ENCODE measurements around the gene CRACDL. TPM values are rescaled to one million over a fixed set of nuclear protein-coding genes. Genes with fewer than 3 reads are reported as not detected.

Gene CRACDL
- total and polyA plus RNA-seq, 2 donors (not counting 3 experiments of a cell fraction or from before 2014, with no cell fraction given) = 0.92 to 6.3 TPM

DNA sequence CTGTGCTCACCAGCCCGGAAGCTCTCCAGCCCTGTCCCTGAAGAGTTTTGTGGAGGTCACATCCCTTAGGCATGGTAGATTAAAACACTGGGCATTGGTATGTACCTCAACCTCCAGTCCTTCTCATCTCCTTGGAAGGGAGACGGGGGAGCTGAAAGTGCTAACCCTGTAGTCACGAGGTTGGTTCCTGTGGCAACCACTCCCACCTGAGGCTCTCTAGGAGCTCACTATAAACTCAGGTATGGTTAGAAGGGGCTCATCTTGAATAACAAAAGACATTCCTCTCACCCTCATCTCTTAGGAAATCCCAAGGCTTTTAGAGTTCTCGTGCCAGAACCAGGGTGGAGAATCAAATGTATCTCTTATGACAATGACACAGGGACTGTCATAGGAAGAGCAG, 162.1 kb downstream of the CRACDL start:
- Histone ChIP-seq H3K4me2 (ENCODE audit: insufficient read depth, low read length) (no peak overlapping the region), H3K9me3 (replicated peaks; ENCODE audit: control insufficient read depth, insufficient read depth, low read length) (no peaks in the 10 kb centered on the region), H3K4me3 (replicated peaks in 1 of 3; ENCODE audit: insufficient read depth in 1 of 3, low read depth in 1 of 3, low read length in 3 of 3) (no peak overlapping the region), H3K27me3 (ENCODE audit: control insufficient read depth in 2 of 2, insufficient read depth in 2 of 2, low read length in 2 of 2) (no peaks in the 10 kb centered on the region), H3K9me1 (replicated peaks; ENCODE audit: control insufficient read depth, extremely low read depth, insufficient read depth, low read length) (no peaks in the 10 kb centered on the region), H3K27ac (ENCODE audit: insufficient read depth, low read depth, low read length) (no peak overlapping the region), H3K36me3 (ENCODE audit: control insufficient read depth in 2 of 2, extremely low read depth in 1 of 2, insufficient read depth in 2 of 2, low read length in 2 of 2) (no peaks in the 10 kb centered on the region), H4K20me1 (replicated peaks; ENCODE audit: control insufficient read depth, extremely low read depth, insufficient read depth, low read length) (no peaks in the 10 kb centered on the region), H3K9ac (replicated peaks; ENCODE audit: extremely low read depth, insufficient read depth, low read length) (no peak overlapping the region), H2AFZ (ENCODE audit: low read depth, low read length) (no peak overlapping the region), H3K79me2 (ENCODE audit: control insufficient read depth, insufficient read depth, low read length) (no peaks in the 10 kb centered on the region), H3K4me1 (ENCODE audit: control insufficient read depth, extremely low read depth, insufficient read depth, low read length) (peaks cover 9% of the 10 kb centered on the region)
- dilution Hi-C loops (cut with MboI; ENCODE audit: extremely low pct_ligation_motif_present, low sequenced_read_pairs) = no loop called here
- POLR2A ChIA-PET = no interaction called here
- intact Hi-C loops (cut with micrococcal nuclease) = no loop called here
- CTCF ChIA-PET = no interaction called here
- no peak for DNase-seq (ENCODE audit: low read depth, low spot score)
- BruUV-seq (replicated peaks) = no TSS peak
- no peak for FAIRE-seq
- no peak for TF ChIP-seq GATA2 (IDR thresholded peaks at IDR 0.05; ENCODE audit: insufficient read depth, insufficient read length, low read depth, low read length)
- no peak for TF ChIP-seq POLR2A (IDR thresholded peaks at IDR 0.05; ENCODE audit: low read depth, low read length)
- no peak for TF ChIP-seq POLR2AphosphoS5 (IDR thresholded peaks at IDR 0.05; ENCODE audit: insufficient read depth, low read depth, low read length)
- no peak for TF ChIP-seq FOS (IDR thresholded peaks at IDR 0.05; ENCODE audit: borderline replicate concordance, insufficient read depth, low read length)
- no peak for TF ChIP-seq MYC (IDR thresholded peaks at IDR 0.05; ENCODE audit: low read depth, low read length)
- no peak for TF ChIP-seq EZH2 (IDR thresholded peaks at IDR 0.05; ENCODE audit: borderline replicate concordance, low read depth, low read length, severe bottlenecking)
- TF ChIP-seq, protein P1, sequence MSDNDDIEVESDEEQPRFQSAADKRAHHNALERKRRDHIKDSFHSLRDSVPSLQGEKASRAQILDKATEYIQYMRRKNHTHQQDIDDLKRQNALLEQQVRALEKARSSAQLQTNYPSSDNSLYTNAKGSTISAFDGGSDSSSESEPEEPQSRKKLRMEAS (IDR thresholded peaks at IDR 0.05; ENCODE audit: insufficient read depth, insufficient read length) = no peak
- TF ChIP-seq JUN (IDR thresholded peaks at IDR 0.05; ENCODE audit: borderline replicate concordance, insufficient read depth, insufficient read length, low read depth) = no peak

DNA sequence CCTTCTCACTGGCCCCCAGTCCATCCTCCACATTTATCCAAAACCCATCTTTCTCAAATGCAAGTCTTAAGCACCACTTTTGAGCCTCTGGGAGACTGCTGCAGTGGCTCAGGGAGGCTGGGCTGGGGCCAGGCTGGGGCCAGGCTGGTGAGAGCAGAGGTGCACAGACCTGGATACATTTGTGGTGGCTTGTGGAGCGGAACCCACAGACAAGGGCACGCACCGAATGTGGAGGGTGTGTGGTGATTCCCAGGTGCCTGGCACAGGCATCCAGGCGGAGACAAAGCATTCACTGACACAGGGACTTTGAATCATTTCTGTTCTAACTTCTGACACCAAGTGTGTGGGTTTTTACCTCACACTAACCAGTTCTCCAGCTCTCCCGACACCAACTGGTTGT, 162.9 kb downstream of the CRACDL start:
- no TSS peak for BruUV-seq (replicated peaks)
- H3K79me2 ChIP-seq (ENCODE audit: control insufficient read depth, insufficient read depth, low read length) = no peaks in the 10 kb centered on the region
- no peaks in the 10 kb centered on the region for H3K27me3 ChIP-seq (ENCODE audit: control insufficient read depth in 2 of 2, insufficient read depth in 2 of 2, low read length in 2 of 2)
- dilution Hi-C loops (cut with MboI; ENCODE audit: extremely low pct_ligation_motif_present, low sequenced_read_pairs) = no loop called here
- DNase-seq (ENCODE audit: low read depth, low spot score) (no peak), FAIRE-seq (no peak)
- H3K9me3 ChIP-seq (replicated peaks; ENCODE audit: control insufficient read depth, insufficient read depth, low read length) = no peaks in the 10 kb centered on the region
- CTCF ChIA-PET = no interaction called here
- H3K36me3 ChIP-seq (ENCODE audit: control insufficient read depth in 2 of 2, extremely low read depth in 1 of 2, insufficient read depth in 2 of 2, low read length in 2 of 2) = no peaks in the 10 kb centered on the region
- TF ChIP-seq EZH2 (IDR thresholded peaks at IDR 0.05; ENCODE audit: borderline replicate concordance, low read depth, low read length, severe bottlenecking) (no peak), POLR2A (IDR thresholded peaks at IDR 0.05; ENCODE audit: low read depth, low read length) (no peak), MYC (IDR thresholded peaks at IDR 0.05; ENCODE audit: low read depth, low read length) (no peak), FOS (IDR thresholded peaks at IDR 0.05; ENCODE audit: borderline replicate concordance, insufficient read depth, low read length) (no peak), POLR2AphosphoS5 (IDR thresholded peaks at IDR 0.05; ENCODE audit: insufficient read depth, low read depth, low read length) (no peak), GATA2 (IDR thresholded peaks at IDR 0.05; ENCODE audit: insufficient read depth, insufficient read length, low read depth, low read length) (no peak), JUN (IDR thresholded peaks at IDR 0.05; ENCODE audit: borderline replicate concordance, insufficient read depth, insufficient read length, low read depth) (no peak)
- TF ChIP-seq, protein P2, sequence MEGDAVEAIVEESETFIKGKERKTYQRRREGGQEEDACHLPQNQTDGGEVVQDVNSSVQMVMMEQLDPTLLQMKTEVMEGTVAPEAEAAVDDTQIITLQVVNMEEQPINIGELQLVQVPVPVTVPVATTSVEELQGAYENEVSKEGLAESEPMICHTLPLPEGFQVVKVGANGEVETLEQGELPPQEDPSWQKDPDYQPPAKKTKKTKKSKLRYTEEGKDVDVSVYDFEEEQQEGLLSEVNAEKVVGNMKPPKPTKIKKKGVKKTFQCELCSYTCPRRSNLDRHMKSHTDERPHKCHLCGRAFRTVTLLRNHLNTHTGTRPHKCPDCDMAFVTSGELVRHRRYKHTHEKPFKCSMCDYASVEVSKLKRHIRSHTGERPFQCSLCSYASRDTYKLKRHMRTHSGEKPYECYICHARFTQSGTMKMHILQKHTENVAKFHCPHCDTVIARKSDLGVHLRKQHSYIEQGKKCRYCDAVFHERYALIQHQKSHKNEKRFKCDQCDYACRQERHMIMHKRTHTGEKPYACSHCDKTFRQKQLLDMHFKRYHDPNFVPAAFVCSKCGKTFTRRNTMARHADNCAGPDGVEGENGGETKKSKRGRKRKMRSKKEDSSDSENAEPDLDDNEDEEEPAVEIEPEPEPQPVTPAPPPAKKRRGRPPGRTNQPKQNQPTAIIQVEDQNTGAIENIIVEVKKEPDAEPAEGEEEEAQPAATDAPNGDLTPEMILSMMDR (IDR thresholded peaks at IDR 0.05; ENCODE audit: extremely low read depth in 1 of 2, insufficient read depth in 1 of 2, low read depth in 1 of 2, low read length in 2 of 2) = no peak
- TF ChIP-seq, protein P1 (IDR thresholded peaks at IDR 0.05; ENCODE audit: insufficient read depth, insufficient read length) = no peak
- H3K4me2 ChIP-seq (ENCODE audit: insufficient read depth, low read length) = no peak overlapping the region
- H3K27ac ChIP-seq (ENCODE audit: insufficient read depth, low read depth, low read length) = no peak overlapping the region
- H3K9me1 ChIP-seq (replicated peaks; ENCODE audit: control insufficient read depth, extremely low read depth, insufficient read depth, low read length) = no peaks in the 10 kb centered on the region
- H3K4me3 ChIP-seq (replicated peaks in 1 of 3; ENCODE audit: insufficient read depth in 1 of 3, low read depth in 1 of 3, low read length in 3 of 3) = no peak overlapping the region
- POLR2A ChIA-PET = no interaction called here
- no peak overlapping the region for H2AFZ ChIP-seq (ENCODE audit: low read depth, low read length)
- intact Hi-C loops (cut with micrococcal nuclease) = no loop called here
- no peaks in the 10 kb centered on the region for H4K20me1 ChIP-seq (replicated peaks; ENCODE audit: control insufficient read depth, extremely low read depth, insufficient read depth, low read length)
- no peak overlapping the region for H3K9ac ChIP-seq (replicated peaks; ENCODE audit: extremely low read depth, insufficient read depth, low read length)
- peaks cover 16% of the 10 kb centered on the region for H3K4me1 ChIP-seq (ENCODE audit: control insufficient read depth, extremely low read depth, insufficient read depth, low read length)
